HepG2 (cell line): ENCODE measurements around the gene ZFYVE26. TPM values are rescaled to one million over a fixed set of nuclear protein-coding genes. Genes with fewer than 3 reads are reported as not detected.

Experiments
- ATAC-seq: fragments of 200-7000 bp; cut with Tn5 transposase; 3 replicates; pipeline ENCODE4 v1.9.1; 2020; ENCODE audit warnings: mild to moderate bottlenecking, moderate library complexity
- BruUV-seq: library from RNA; stranded (reverse); fragments of 400-500 nt; replicated peaks from 2 replicates; lab custom pipeline; 2021; lab: Mats Ljungman, UMichigan
- CTCF ChIA-PET: fragments of 300-600 bp; formaldehyde crosslinking; extraction: SDS; loops from one replicate; lab custom pipeline; 2021; ENCODE audit warnings: low total read pairs, inconsistent platforms, low intra/inter-chr PET ratio; lab: Yijun Ruan, JAX
- POLR2A ChIA-PET: fragments of 350-600 bp; sonication (Branson Sonifier 250); formaldehyde crosslinking; loops from one replicate; lab custom pipeline; 2020; ENCODE audit warnings: antibody characterized with exemption, inconsistent platforms; lab: Yijun Ruan, JAX
- DNase-seq: peaks from one replicate; pipeline ENCODE4 v3.0.0-alpha.2; 2015; ENCODE audit warnings: low spot score
- FAIRE-seq: peaks from 3 replicates; lab custom pipeline; 2011; peaks lifted over from hg19 to GRCh38; lab: Jason Lieb, UNC
- H2AFZ ChIP-seq: one replicate; pipeline ENCODE4 v1.6.1; 2011; ENCODE audit warnings: low read length, inconsistent platforms
- H3K27ac ChIP-seq: fragments of 300-600 bp; 3 replicates; pipeline ENCODE4 v1.8.0; 2011; ENCODE audit warnings: mixed run types, mild to moderate bottlenecking, mixed read lengths, low read length, inconsistent platforms; ENCODE audit not compliant: insufficient read depth; ENCODE audit errors: extremely low read length
- H3K27me3 ChIP-seq, 2 experiments: fragments of 200-600 bp in 1 of 2; 2 replicates in 1 of 2; 3 replicates in 1 of 2; pipeline versions ENCODE4 v1.6.0 to v1.8.0; 2011; ENCODE audit warnings: low read length in 2 of 2, mild to moderate bottlenecking in 2 of 2, moderate library complexity in 2 of 2, inconsistent platforms in 1 of 2; ENCODE audit not compliant: insufficient read depth in 2 of 2, control insufficient read depth in 1 of 2
- H3K36me3 ChIP-seq, 2 experiments: fragments of 200-600 bp in 1 of 2; replicated peaks in 1 of 2; 2 replicates in 1 of 2; 3 replicates in 1 of 2; pipeline versions ENCODE4 v1.5.1 to v1.8.0; 2011; ENCODE audit warnings: low read length in 2 of 2, inconsistent platforms in 1 of 2; ENCODE audit not compliant: insufficient read depth in 2 of 2, control insufficient read depth in 1 of 2
- H3K4me1 ChIP-seq: 2 replicates; pipeline ENCODE4 v1.5.1; 2012; ENCODE audit warnings: low read length, inconsistent platforms; ENCODE audit not compliant: insufficient read depth
- H3K4me2 ChIP-seq: 2 replicates; pipeline ENCODE4 v1.6.0; 2011; ENCODE audit warnings: low read depth, low read length, inconsistent platforms
- H3K4me3 ChIP-seq, 3 experiments: fragments of 200-600 bp in 1 of 3; sonication (generic), shearing (Covaris generic) in 1 of 3; replicated peaks in 1 of 3; 2 replicates each; pipeline ENCODE4 v1.5.1; 2011 to 2016; ENCODE audit warnings: low read length in 3 of 3, inconsistent platforms in 2 of 3, low read depth in 2 of 3, mild to moderate bottlenecking in 2 of 3, control low read depth in 1 of 3, mixed read lengths in 1 of 3; ENCODE audit not compliant: insufficient read depth in 1 of 3
- H3K79me2 ChIP-seq: one replicate; pipeline ENCODE4 v1.6.1; 2011; ENCODE audit warnings: low read length, inconsistent platforms; ENCODE audit not compliant: insufficient read depth
- H3K9ac ChIP-seq: 2 replicates; pipeline ENCODE4 v1.6.0; 2011; ENCODE audit warnings: mild to moderate bottlenecking, low read depth, low read length, inconsistent platforms; ENCODE audit not compliant: insufficient read depth
- H3K9me3 ChIP-seq: 2 replicates; pipeline ENCODE4 v1.5.1; 2012; ENCODE audit warnings: mild to moderate bottlenecking, low read length
- H4K20me1 ChIP-seq: 2 replicates; pipeline ENCODE4 v1.6.0; 2011; ENCODE audit warnings: inconsistent platforms, mild to moderate bottlenecking, low read length, moderate library complexity; ENCODE audit not compliant: insufficient read depth
- ADNP ChIP-seq: sonication (generic); formaldehyde crosslinking; IDR thresholded peaks from 2 replicates; pipeline ENCODE4 v1.4.0; 2020; ENCODE audit warnings: missing genetic modification reagents
- ATAD3A ChIP-seq: sonication (generic); formaldehyde crosslinking; IDR thresholded peaks from 2 replicates; pipeline ENCODE4 v1.4.0; 2020; ENCODE audit warnings: missing genetic modification reagents
- CREM ChIP-seq, 2 experiments: sonication (generic) in 1 of 2; formaldehyde crosslinking in 1 of 2; IDR thresholded peaks; 2 replicates each; pipeline versions ENCODE4 v1.4.0 to v1.6.1; 2016 to 2020; ENCODE audit warnings: antibody characterized with exemption in 1 of 2, mild to moderate bottlenecking in 1 of 2, missing genetic modification reagents in 1 of 2
- FOXA3 ChIP-seq: IDR thresholded peaks from 2 replicates; pipeline ENCODE4 v1.6.1; 2016; ENCODE audit warnings: missing genetic modification reagents, missing compliant biosample characterization
- MIXL1 ChIP-seq: IDR thresholded peaks from 2 replicates; pipeline ENCODE4 v1.6.1; 2016
- NAIF1 ChIP-seq: sonication (generic); formaldehyde crosslinking; IDR thresholded peaks from 2 replicates; pipeline ENCODE4 v1.5.0; 2020; ENCODE audit warnings: mild to moderate bottlenecking, missing genetic modification reagents, borderline replicate concordance
- NRL ChIP-seq: sonication (generic); formaldehyde crosslinking; IDR thresholded peaks from 2 replicates; pipeline ENCODE4 v1.5.0; 2020; ENCODE audit warnings: missing genetic modification reagents, mild to moderate bottlenecking, moderate library complexity, borderline replicate concordance
- TEAD2 ChIP-seq: sonication (generic); formaldehyde crosslinking; IDR thresholded peaks from 2 replicates; pipeline ENCODE4 v1.9.0; 2021; ENCODE audit warnings: missing genetic modification reagents
- TOE1 ChIP-seq: sonication (generic); formaldehyde crosslinking; IDR thresholded peaks from 2 replicates; pipeline ENCODE4 v1.4.0; 2020; ENCODE audit warnings: mild to moderate bottlenecking, missing genetic modification reagents
- ZBTB7B ChIP-seq: sonication (generic); formaldehyde crosslinking; IDR thresholded peaks from 2 replicates; pipeline ENCODE4 v1.4.0; 2020; ENCODE audit warnings: missing genetic modification reagents
- ZMYM3 ChIP-seq: sonication (generic); formaldehyde crosslinking; IDR thresholded peaks from 2 replicates; pipeline ENCODE4 v1.5.1; 2020; ENCODE audit warnings: mild to moderate bottlenecking, missing genetic modification reagents
- ZNF256 ChIP-seq: sonication (generic); formaldehyde crosslinking; conservative IDR thresholded peaks from 2 replicates; pipeline ENCODE4 v1.4.0; 2020; ENCODE audit warnings: missing genetic modification reagents
- ZNF367 ChIP-seq: sonication (generic); formaldehyde crosslinking; IDR thresholded peaks from 2 replicates; pipeline ENCODE4 v1.4.0; 2020; ENCODE audit warnings: missing genetic modification reagents, borderline replicate concordance
- ZNF550 ChIP-seq: sonication (generic); formaldehyde crosslinking; IDR thresholded peaks from 2 replicates; pipeline ENCODE4 v1.4.0; 2020; ENCODE audit warnings: mild to moderate bottlenecking, missing genetic modification reagents, borderline replicate concordance
- ZNF572 ChIP-seq: sonication (generic); formaldehyde crosslinking; IDR thresholded peaks from 2 replicates; pipeline ENCODE4 v1.5.1; 2020; ENCODE audit warnings: mild to moderate bottlenecking, missing genetic modification reagents
- ZNF713 ChIP-seq: sonication (generic); formaldehyde crosslinking; IDR thresholded peaks from 2 replicates; pipeline ENCODE4 v1.4.0; 2020; ENCODE audit warnings: mild to moderate bottlenecking, missing genetic modification reagents
- whole genome bisulfite sequencing: methylation state at CpG from one replicate; pipeline ENCODE4 v1.1.6; 2017; ENCODE audit warnings: low lambda C conversion rate; 5-methylcytosine and 5-hydroxymethylcytosine counted together
- in situ Hi-C: cut with HindIII; loops from 2 replicates; pipeline ENCODE4 v1.10.0; 2017; ENCODE audit warnings: low pct_unique_long_range_greater_than_20kb; ENCODE audit not compliant: extremely low pct_ligation_motif_present
- intact Hi-C: fragments of 100-400 bp; cut with micrococcal nuclease; formaldehyde crosslinking; loops from one replicate; pipeline ENCODE4 v1.10.0; 2022; ENCODE audit not compliant: unreplicated experiment
- polyA plus RNA-seq, 8 experiments: library from polyadenylated mRNA; depleted of rRNA in 3 of 8; stranded (reverse) in 7 of 8; unstranded in 1 of 8; fragments of >200 nt; fragmentation: Illumina TruSeq in 4 of 8; extraction: Trizol in 4 of 8; gene quantifications; 2 replicates each; pipeline versions ENCODE4 v1.2.1 to v1.2.3, GENCODE V29; 2011 to 2016; ENCODE audit warnings: low read depth in 4 of 8, missing spikeins in 1 of 8, mixed read lengths in 1 of 8; ENCODE audit not compliant: insufficient read depth in 1 of 8
- total RNA-seq, 5 experiments: library from RNA; depleted of rRNA; stranded (reverse); fragments of >200 nt; fragmentation: Illumina TruSeq; extraction: Trizol; gene quantifications; 2 replicates each; pipeline ENCODE4 v1.2.3, GENCODE V29; 2016; ENCODE audit warnings: low read depth in 1 of 5
- TF ChIP-seq, protein P1 (sequence below): sonication (generic); formaldehyde crosslinking; IDR thresholded peaks from 2 replicates; pipeline ENCODE4 v1.5.0; 2020; ENCODE audit warnings: missing genetic modification reagents
- TF ChIP-seq, protein P2 (sequence below): sonication (generic); formaldehyde crosslinking; IDR thresholded peaks from 2 replicates; pipeline ENCODE4 v1.5.1; 2020; ENCODE audit warnings: mild to moderate bottlenecking, missing genetic modification reagents, moderate library complexity
- TF ChIP-seq, protein P3 (sequence below): sonication (generic); formaldehyde crosslinking; IDR thresholded peaks from 2 replicates; pipeline ENCODE4 v1.4.0; 2020; ENCODE audit warnings: missing genetic modification reagents
- TF ChIP-seq, protein P4 (sequence below): sonication (generic); formaldehyde crosslinking; IDR thresholded peaks from 2 replicates; pipeline ENCODE4 v1.4.0; 2020; ENCODE audit warnings: mild to moderate bottlenecking, missing genetic modification reagents

ZFYVE26 gene
- total and polyA plus RNA-seq, 2 of the 13 experiments (the other 11 are each of a cell fraction or from before 2014, with no cell fraction given), result 13.6 to 16.4 TPM

- Histone ChIP-seq H4K20me1 (no peaks in the 10 kb centered on the region), H3K9me3 (no peaks in the 10 kb centered on the region), H3K36me3 (peaks cover 18 to 43% of the 10 kb centered on the region in 2 experiments; a peak in 4 of 5 replicates), H3K27ac (no peak overlapping the region), H3K4me1 (peaks cover 6% of the 10 kb centered on the region; the same call in 1 of the 2 replicates), H3K9ac (no peak overlapping the region), H3K79me2 (no peaks in the 10 kb centered on the region), H2AFZ (no peak overlapping the region), H3K27me3 (no peaks in the 10 kb centered on the region), H3K4me3 (no peak overlapping the region), H3K4me2 (no peak overlapping the region)
- BruUV-seq, result no TSS peak
- no peak for ATAC-seq
- WGBS, result 91% methylated on average over 6 of the region's 10 CpGs
- intact Hi-C loops, result no loop called here
- POLR2A ChIA-PET, result no interaction called here
- FAIRE-seq, result no peak
- TF ChIP-seq MIXL1 (CRISPR knock-in tag), result no peak
- no peak for TF ChIP-seq FOXA3 (CRISPR knock-in tag)
- TF ChIP-seq ADNP (CRISPR knock-in tag), result no peak
- no peak for TF ChIP-seq TOE1 (CRISPR knock-in tag)
- no peak for TF ChIP-seq TEAD2 (CRISPR knock-in tag)
- TF ChIP-seq CREM (IDR thresholded peaks at IDR 0.05), result no peak
- no peak for TF ChIP-seq CREM (CRISPR knock-in tag; IDR thresholded peaks at IDR 0.05)
- TF ChIP-seq, protein P1, sequence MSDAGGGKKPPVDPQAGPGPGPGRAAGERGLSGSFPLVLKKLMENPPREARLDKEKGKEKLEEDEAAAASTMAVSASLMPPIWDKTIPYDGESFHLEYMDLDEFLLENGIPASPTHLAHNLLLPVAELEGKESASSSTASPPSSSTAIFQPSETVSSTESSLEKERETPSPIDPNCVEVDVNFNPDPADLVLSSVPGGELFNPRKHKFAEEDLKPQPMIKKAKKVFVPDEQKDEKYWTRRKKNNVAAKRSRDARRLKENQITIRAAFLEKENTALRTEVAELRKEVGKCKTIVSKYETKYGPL, result no peak
- TF ChIP-seq, protein P2, sequence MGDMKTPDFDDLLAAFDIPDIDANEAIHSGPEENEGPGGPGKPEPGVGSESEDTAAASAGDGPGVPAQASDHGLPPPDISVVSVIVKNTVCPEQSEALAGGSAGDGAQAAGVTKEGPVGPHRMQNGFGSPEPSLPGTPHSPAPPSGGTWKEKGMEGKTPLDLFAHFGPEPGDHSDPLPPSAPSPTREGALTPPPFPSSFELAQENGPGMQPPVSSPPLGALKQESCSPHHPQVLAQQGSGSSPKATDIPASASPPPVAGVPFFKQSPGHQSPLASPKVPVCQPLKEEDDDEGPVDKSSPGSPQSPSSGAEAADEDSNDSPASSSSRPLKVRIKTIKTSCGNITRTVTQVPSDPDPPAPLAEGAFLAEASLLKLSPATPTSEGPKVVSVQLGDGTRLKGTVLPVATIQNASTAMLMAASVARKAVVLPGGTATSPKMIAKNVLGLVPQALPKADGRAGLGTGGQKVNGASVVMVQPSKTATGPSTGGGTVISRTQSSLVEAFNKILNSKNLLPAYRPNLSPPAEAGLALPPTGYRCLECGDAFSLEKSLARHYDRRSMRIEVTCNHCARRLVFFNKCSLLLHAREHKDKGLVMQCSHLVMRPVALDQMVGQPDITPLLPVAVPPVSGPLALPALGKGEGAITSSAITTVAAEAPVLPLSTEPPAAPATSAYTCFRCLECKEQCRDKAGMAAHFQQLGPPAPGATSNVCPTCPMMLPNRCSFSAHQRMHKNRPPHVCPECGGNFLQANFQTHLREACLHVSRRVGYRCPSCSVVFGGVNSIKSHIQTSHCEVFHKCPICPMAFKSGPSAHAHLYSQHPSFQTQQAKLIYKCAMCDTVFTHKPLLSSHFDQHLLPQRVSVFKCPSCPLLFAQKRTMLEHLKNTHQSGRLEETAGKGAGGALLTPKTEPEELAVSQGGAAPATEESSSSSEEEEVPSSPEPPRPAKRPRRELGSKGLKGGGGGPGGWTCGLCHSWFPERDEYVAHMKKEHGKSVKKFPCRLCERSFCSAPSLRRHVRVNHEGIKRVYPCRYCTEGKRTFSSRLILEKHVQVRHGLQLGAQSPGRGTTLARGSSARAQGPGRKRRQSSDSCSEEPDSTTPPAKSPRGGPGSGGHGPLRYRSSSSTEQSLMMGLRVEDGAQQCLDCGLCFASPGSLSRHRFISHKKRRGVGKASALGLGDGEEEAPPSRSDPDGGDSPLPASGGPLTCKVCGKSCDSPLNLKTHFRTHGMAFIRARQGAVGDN (CRISPR knock-in tag), result no peak
- TF ChIP-seq NAIF1 (CRISPR knock-in tag), result no peak
- TF ChIP-seq, protein P3, sequence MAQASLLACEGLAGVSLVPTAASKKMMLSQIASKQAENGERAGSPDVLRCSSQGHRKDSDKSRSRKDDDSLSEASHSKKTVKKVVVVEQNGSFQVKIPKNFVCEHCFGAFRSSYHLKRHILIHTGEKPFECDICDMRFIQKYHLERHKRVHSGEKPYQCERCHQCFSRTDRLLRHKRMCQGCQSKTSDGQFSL (CRISPR knock-in tag), result no peak
- TF ChIP-seq NRL, result no peak
- no peak for TF ChIP-seq ZNF572
- TF ChIP-seq, protein P4, sequence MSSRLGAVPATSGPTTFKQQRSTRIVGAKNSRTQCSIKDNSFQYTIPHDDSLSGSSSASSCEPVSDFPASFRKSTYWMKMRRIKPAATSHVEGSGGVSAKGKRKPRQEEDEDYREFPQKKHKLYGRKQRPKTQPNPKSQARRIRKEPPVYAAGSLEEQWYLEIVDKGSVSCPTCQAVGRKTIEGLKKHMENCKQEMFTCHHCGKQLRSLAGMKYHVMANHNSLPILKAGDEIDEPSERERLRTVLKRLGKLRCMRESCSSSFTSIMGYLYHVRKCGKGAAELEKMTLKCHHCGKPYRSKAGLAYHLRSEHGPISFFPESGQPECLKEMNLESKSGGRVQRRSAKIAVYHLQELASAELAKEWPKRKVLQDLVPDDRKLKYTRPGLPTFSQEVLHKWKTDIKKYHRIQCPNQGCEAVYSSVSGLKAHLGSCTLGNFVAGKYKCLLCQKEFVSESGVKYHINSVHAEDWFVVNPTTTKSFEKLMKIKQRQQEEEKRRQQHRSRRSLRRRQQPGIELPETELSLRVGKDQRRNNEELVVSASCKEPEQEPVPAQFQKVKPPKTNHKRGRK (CRISPR knock-in tag), result no peak
- no peak for TF ChIP-seq ZBTB7B (CRISPR knock-in tag)
- no peak for TF ChIP-seq ZNF550 (CRISPR knock-in tag)
- TF ChIP-seq ZMYM3 (CRISPR knock-in tag), result no peak
- no peak for TF ChIP-seq ZNF256
- TF ChIP-seq ZNF713 (CRISPR knock-in tag), result no peak
- TF ChIP-seq ATAD3A (CRISPR knock-in tag), result no peak
- TF ChIP-seq ZNF367 (CRISPR knock-in tag), result no peak
- CTCF ChIA-PET, result no interaction called here
- no peak for DNase-seq
- in situ Hi-C loops, result no loop called here
These were observed 68.1 kb downstream of the ZFYVE26 start for GRCh38 chr14:67748312-67748711.
